Measurements from ENCODE around the gene ZMYND8. TPM values are rescaled to one million over a fixed set of nuclear protein-coding genes. Genes with fewer than 3 reads are reported as not detected.
"Not testable (repeated sequence)": the region's sequence is repeated elsewhere in the genome, so short reads cannot be mapped to it uniquely, and the experiment has no call there.

The ZMYND8 gene
- total RNA-seq, 1 experiment from 2014 or later, result 44.1 TPM

DNA sequence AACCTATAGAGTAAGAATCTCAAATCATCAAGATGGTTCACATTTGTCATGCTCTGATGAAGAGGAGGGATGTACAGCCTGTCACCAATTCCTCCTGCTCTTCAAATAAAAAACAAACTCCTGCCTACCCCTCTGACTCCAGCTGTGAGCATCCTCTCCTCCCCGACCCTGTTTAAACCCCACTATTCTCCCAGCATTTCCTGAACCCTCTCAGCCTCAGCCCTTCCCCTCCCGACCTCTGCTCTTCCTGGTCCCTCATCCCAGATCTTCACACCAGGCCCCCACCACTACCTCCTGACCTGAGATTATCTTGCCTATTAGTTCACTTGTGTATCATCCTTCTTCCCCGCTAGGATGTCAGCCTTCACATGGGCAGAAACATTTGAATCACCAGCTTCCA lies 75.8 kb downstream of the ZMYND8 start:
- H3K36me3 ChIP-seq (ENCODE audit: insufficient read depth, low read length), result peaks cover 66% of the 10 kb centered on the region
- no peaks in the 10 kb centered on the region for H3K27me3 ChIP-seq (ENCODE audit: low read length)
- peaks cover 51% of the 10 kb centered on the region for H3K79me2 ChIP-seq (ENCODE audit: low read length)
- H3K9ac ChIP-seq (ENCODE audit: low read length), result no peak overlapping the region
- no peaks in the 10 kb centered on the region for H3K4me1 ChIP-seq (ENCODE audit: low read length)
- no peaks in the 10 kb centered on the region for H3K9me2 ChIP-seq (replicated peaks; ENCODE audit: insufficient read depth, low read length)
- H3K4me2 ChIP-seq (ENCODE audit: low read depth, low read length, poor library complexity, severe bottlenecking), result no peak overlapping the region
- no peak overlapping the region for H3K27ac ChIP-seq (ENCODE audit: low read length)
- H3K4me3 ChIP-seq (ENCODE audit: low read length), result no peak overlapping the region
- H2AFZ ChIP-seq (ENCODE audit: low read length), result no peak overlapping the region
- no peak for DNase-seq
- H3K9me3 ChIP-seq (ENCODE audit: low read length), result no peaks in the 10 kb centered on the region
- H4K20me1 ChIP-seq (ENCODE audit: insufficient read depth, low read depth, low read length), result no peaks in the 10 kb centered on the region

DNA sequence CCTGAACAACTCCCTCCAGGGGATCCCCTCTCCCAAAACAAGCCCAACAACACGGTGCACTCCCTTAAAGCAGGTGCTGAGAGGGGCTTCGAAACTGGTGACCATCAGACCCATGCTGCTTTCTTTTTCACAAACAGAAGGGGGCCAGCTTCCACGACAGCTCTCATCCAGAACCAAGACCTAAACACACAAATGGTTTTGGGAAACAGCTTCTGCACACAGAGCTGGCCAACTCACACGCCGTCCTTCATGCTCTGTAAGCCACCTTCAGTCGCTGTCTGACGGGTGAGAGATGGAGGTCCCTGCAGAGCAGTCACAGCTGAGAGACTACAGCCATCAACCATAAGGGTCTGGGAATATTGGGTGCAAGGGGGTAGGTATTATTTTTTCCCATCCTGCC lies 76.3 kb downstream of the ZMYND8 start:
- no peak for DNase-seq

DNA sequence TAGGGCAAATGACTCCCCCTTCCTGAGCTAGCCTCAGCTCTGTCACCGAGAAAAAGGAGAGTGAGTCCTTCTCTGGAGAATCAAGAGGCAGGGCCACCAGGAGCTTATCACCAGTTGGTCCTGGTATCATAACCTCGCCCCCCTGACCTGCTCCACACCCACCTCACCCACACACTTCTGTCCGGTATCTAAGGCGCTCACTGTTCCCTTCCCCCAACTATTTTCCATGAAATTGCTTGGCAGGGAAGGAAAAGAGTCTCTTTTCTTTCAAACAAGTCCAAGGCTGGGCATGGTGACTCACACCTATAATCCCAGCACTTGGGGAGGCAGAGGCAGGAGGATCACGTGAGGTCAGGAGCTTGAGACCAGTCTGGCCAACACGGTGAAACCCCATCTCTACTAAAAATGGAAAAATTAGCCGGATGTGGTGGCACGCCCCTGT lies 77.6 kb downstream of the ZMYND8 start:
- Histone ChIP-seq H3K9me2 (replicated peaks; ENCODE audit: insufficient read depth, low read length) (no peaks in the 10 kb centered on the region), H3K27ac (ENCODE audit: low read length) (no peak overlapping the region), H4K20me1 (ENCODE audit: insufficient read depth, low read depth, low read length) (peaks cover 4% of the 10 kb centered on the region), H3K4me1 (ENCODE audit: low read length) (peaks cover 9% of the 10 kb centered on the region), H3K9ac (ENCODE audit: low read length) (no peak overlapping the region), H3K4me3 (ENCODE audit: low read length) (no peak overlapping the region), H3K9me3 (ENCODE audit: low read length) (no peaks in the 10 kb centered on the region), H3K27me3 (ENCODE audit: low read length) (no peaks in the 10 kb centered on the region), H3K4me2 (ENCODE audit: low read depth, low read length, poor library complexity, severe bottlenecking) (no peak overlapping the region), H3K36me3 (ENCODE audit: insufficient read depth, low read length) (peaks cover 55% of the 10 kb centered on the region), H3K79me2 (ENCODE audit: low read length) (peaks cover 58% of the 10 kb centered on the region), H2AFZ (ENCODE audit: low read length) (no peak overlapping the region)
- DNase-seq, result no peak

More for the DNA sequence above, 76.3 kb downstream of the ZMYND8 start:
- no peak overlapping the region for H3K4me2 ChIP-seq (ENCODE audit: low read depth, low read length, poor library complexity, severe bottlenecking)
- H3K4me3 ChIP-seq (ENCODE audit: low read length), result no peak overlapping the region
- H3K27me3 ChIP-seq (ENCODE audit: low read length), result no peaks in the 10 kb centered on the region
- peaks cover 61% of the 10 kb centered on the region for H3K36me3 ChIP-seq (ENCODE audit: insufficient read depth, low read length)
- H3K9me3 ChIP-seq (ENCODE audit: low read length), result no peaks in the 10 kb centered on the region
- no peaks in the 10 kb centered on the region for H4K20me1 ChIP-seq (ENCODE audit: insufficient read depth, low read depth, low read length)
- H3K27ac ChIP-seq (ENCODE audit: low read length), result no peak overlapping the region
- no peaks in the 10 kb centered on the region for H3K4me1 ChIP-seq (ENCODE audit: low read length)
- no peak overlapping the region for H3K9ac ChIP-seq (ENCODE audit: low read length)
- H2AFZ ChIP-seq (ENCODE audit: low read length), result no peak overlapping the region
- H3K79me2 ChIP-seq (ENCODE audit: low read length), result peaks cover 54% of the 10 kb centered on the region
- no peaks in the 10 kb centered on the region for H3K9me2 ChIP-seq (replicated peaks; ENCODE audit: insufficient read depth, low read length)

DNA sequence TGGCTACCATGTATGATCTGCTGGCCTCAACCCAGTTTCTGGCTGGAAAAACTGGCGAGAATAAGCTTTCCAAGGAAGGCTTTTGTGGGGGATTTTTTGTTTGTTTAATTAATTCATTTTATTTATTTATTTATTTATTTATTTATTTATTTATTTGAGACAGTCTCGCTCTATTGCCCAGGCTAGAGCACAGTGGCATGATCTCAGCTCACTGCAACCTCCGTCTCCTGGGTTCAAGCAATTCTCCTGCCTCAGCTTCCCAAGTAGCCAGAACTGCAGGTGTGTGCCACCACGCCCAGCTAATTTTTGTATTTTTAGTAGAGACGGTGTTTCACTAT lies 79.0 kb downstream of the ZMYND8 start:
- not testable (repeated sequence) for H3K9me3 ChIP-seq (ENCODE audit: low read length); H2AFZ ChIP-seq (ENCODE audit: low read length); H4K20me1 ChIP-seq (ENCODE audit: insufficient read depth, low read depth, low read length); H3K4me3 ChIP-seq (ENCODE audit: low read length); H3K4me2 ChIP-seq (ENCODE audit: low read depth, low read length, poor library complexity, severe bottlenecking); H3K9ac ChIP-seq (ENCODE audit: low read length); H3K9me2 ChIP-seq (replicated peaks; ENCODE audit: insufficient read depth, low read length); H3K27ac ChIP-seq (ENCODE audit: low read length); DNase-seq; H3K27me3 ChIP-seq (ENCODE audit: low read length)
- Histone ChIP-seq H3K36me3 (ENCODE audit: insufficient read depth, low read length) (peaks cover 46% of the 10 kb centered on the region), H3K4me1 (ENCODE audit: low read length) (peaks cover 23% of the 10 kb centered on the region), H3K79me2 (ENCODE audit: low read length) (peaks cover 62% of the 10 kb centered on the region)

DNA sequence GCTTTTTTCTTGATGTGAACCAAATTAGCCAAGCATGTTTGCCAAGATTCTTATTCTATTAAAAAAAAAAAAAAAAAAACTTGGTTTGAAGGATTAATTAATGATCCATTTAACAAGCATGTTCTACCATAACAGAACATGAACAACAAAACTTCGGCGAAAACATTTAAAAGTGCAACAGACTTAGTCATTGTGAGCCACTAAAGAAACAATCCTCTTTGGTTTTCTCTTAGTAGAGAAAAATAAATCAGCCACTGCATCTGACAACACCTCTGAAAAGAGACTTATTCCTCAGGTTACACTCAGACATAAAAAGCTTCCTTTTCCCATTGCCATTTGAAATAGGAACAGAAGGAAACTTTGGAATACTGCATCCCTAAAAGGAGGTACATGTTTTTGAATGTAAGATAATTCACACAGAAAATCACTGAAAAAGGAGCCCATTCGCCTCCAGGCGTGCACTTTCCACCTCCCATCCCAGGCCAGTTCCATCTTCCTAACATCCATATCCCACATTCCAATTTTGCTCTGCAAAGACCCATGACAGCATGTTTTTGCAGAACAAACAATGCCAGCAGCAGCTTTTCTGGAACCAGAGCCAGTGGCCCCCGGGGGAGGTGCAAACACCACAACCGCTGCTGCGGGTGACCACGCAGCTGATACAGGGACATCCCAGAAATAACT lies 79.5 kb downstream of the ZMYND8 start:
- no peak overlapping the region for H2AFZ ChIP-seq (ENCODE audit: low read length)
- H3K4me3 ChIP-seq (ENCODE audit: low read length), result no peak overlapping the region
- no peak overlapping the region for H3K9ac ChIP-seq (ENCODE audit: low read length)
- DNase-seq, result no peak
- H3K27ac ChIP-seq (ENCODE audit: low read length), result no peak overlapping the region
- H3K27me3 ChIP-seq (ENCODE audit: low read length), result no peaks in the 10 kb centered on the region
- H3K9me3 ChIP-seq (ENCODE audit: low read length), result no peaks in the 10 kb centered on the region
- peaks cover 63% of the 10 kb centered on the region for H3K79me2 ChIP-seq (ENCODE audit: low read length)
- H3K9me2 ChIP-seq (replicated peaks; ENCODE audit: insufficient read depth, low read length), result no peaks in the 10 kb centered on the region
- H4K20me1 ChIP-seq (ENCODE audit: insufficient read depth, low read depth, low read length), result peaks cover 4% of the 10 kb centered on the region
- H3K36me3 ChIP-seq (ENCODE audit: insufficient read depth, low read length), result peaks cover 48% of the 10 kb centered on the region
- no peak overlapping the region for H3K4me2 ChIP-seq (ENCODE audit: low read depth, low read length, poor library complexity, severe bottlenecking)
- H3K4me1 ChIP-seq (ENCODE audit: low read length), result peaks cover 27% of the 10 kb centered on the region

DNA sequence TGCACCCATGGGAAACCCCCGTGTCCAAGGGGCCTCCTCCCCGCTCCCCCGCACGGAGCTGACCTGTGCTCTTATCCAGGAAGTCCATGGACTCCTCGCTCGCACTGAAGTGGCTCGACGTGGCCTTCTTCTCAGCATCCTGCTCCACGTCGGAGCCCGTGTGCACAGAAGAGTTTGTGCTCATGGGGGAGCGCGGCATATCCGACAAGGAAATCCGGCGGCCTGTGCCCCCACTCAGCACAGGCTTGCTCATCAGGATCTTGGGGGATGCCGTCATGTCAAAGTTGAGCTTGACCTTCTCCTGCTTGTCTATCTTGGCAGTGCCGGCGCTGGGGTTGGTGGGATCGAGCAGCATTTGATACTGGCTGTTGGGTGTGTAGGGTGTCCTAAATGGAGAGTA lies 80.2 kb downstream of the ZMYND8 start:
- H3K4me3 ChIP-seq (ENCODE audit: low read length), result no peak overlapping the region
- peaks cover 67% of the 10 kb centered on the region for H3K79me2 ChIP-seq (ENCODE audit: low read length)
- peaks cover 4% of the 10 kb centered on the region for H4K20me1 ChIP-seq (ENCODE audit: insufficient read depth, low read depth, low read length)
- H3K9me3 ChIP-seq (ENCODE audit: low read length), result no peaks in the 10 kb centered on the region
- H3K9ac ChIP-seq (ENCODE audit: low read length), result no peak overlapping the region
- no peak overlapping the region for H3K27ac ChIP-seq (ENCODE audit: low read length)
- H3K4me1 ChIP-seq (ENCODE audit: low read length), result peaks cover 27% of the 10 kb centered on the region
- H2AFZ ChIP-seq (ENCODE audit: low read length), result no peak overlapping the region
- H3K27me3 ChIP-seq (ENCODE audit: low read length), result no peaks in the 10 kb centered on the region
- H3K4me2 ChIP-seq (ENCODE audit: low read depth, low read length, poor library complexity, severe bottlenecking), result no peak overlapping the region
- no peaks in the 10 kb centered on the region for H3K9me2 ChIP-seq (replicated peaks; ENCODE audit: insufficient read depth, low read length)
- H3K36me3 ChIP-seq (ENCODE audit: insufficient read depth, low read length), result peaks cover 44% of the 10 kb centered on the region
- DNase-seq, result no peak

DNA sequence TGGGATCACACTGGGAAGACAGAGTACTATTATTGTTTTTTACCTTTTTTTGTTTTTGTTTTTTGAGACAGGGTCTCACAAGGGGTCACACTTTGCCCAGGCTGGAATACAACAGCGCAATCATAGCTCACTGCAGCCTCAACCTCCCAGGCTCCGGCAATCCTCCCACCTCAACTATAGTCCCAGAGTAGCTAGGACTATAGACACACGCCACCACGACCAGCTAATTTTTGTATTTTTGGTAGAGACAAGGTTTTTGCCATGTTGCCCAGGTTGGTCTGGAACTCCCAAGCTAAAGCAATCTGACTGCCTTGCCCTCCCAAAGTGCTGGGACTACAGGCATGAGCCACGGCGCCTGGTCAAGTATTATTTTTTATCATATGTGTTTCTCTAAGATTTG lies 81.0 kb downstream of the ZMYND8 start:
- peaks cover 27% of the 10 kb centered on the region for H3K4me1 ChIP-seq (ENCODE audit: low read length)
- H3K27ac ChIP-seq (ENCODE audit: low read length), result no peak overlapping the region
- peaks cover 4% of the 10 kb centered on the region for H4K20me1 ChIP-seq (ENCODE audit: insufficient read depth, low read depth, low read length)
- no peak overlapping the region for H3K4me2 ChIP-seq (ENCODE audit: low read depth, low read length, poor library complexity, severe bottlenecking)
- H3K79me2 ChIP-seq (ENCODE audit: low read length), result peaks cover 71% of the 10 kb centered on the region
- H3K27me3 ChIP-seq (ENCODE audit: low read length), result no peaks in the 10 kb centered on the region
- H3K9me2 ChIP-seq (replicated peaks; ENCODE audit: insufficient read depth, low read length), result no peaks in the 10 kb centered on the region
- H2AFZ ChIP-seq (ENCODE audit: low read length), result no peak overlapping the region
- H3K36me3 ChIP-seq (ENCODE audit: insufficient read depth, low read length), result peaks cover 44% of the 10 kb centered on the region
- no peaks in the 10 kb centered on the region for H3K9me3 ChIP-seq (ENCODE audit: low read length)
- DNase-seq, result no peak
- no peak overlapping the region for H3K4me3 ChIP-seq (ENCODE audit: low read length)
- H3K9ac ChIP-seq (ENCODE audit: low read length), result no peak overlapping the region

DNA sequence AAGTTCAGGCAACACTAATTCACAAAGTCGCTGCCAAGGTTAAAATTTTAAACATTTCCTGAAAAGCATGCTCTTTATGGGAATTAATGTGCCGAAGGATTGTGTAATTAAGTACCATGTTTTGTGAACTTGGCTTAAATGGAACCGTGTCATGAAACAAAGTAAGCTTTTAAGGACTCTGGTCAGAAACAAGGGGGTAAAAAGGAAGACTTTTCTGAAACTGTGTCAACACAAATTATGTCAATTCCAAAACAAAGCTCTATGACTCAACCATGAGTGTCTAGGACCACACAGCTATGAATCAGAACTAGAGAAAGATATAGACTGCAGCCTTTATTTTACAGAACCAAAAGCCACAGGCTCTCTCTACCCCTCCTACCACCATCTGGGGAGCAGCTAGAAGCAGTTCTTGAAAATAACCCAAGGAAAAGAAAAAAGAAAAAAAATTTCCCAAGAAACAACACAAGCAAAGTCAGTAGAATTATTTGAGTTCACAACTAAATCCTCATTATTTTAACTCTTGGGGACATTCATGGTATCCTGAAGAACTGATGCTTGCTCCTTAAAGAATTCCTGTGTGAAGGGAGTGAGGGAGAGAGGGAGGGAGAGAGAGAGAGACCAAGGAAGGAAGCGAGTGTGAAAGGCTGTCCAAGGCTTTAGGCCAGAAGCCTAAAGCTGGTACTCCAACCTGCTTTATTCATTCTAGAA lies 81.9 kb downstream of the ZMYND8 start:
- H3K9me2 ChIP-seq (replicated peaks; ENCODE audit: insufficient read depth, low read length), result no peaks in the 10 kb centered on the region
- H4K20me1 ChIP-seq (ENCODE audit: insufficient read depth, low read depth, low read length), result peaks cover 4% of the 10 kb centered on the region
- H3K36me3 ChIP-seq (ENCODE audit: insufficient read depth, low read length), result peaks cover 49% of the 10 kb centered on the region
- H2AFZ ChIP-seq (ENCODE audit: low read length), result no peak overlapping the region
- H3K27me3 ChIP-seq (ENCODE audit: low read length), result no peaks in the 10 kb centered on the region
- H3K4me1 ChIP-seq (ENCODE audit: low read length), result peaks cover 31% of the 10 kb centered on the region
- H3K4me2 ChIP-seq (ENCODE audit: low read depth, low read length, poor library complexity, severe bottlenecking), result no peak overlapping the region
- H3K9ac ChIP-seq (ENCODE audit: low read length), result no peak overlapping the region
- H3K4me3 ChIP-seq (ENCODE audit: low read length), result no peak overlapping the region
- peaks cover 76% of the 10 kb centered on the region for H3K79me2 ChIP-seq (ENCODE audit: low read length)
- H3K27ac ChIP-seq (ENCODE audit: low read length), result peak overlapping the region; percentile 58
- no peak for DNase-seq
- H3K9me3 ChIP-seq (ENCODE audit: low read length), result no peaks in the 10 kb centered on the region
